Trophoblast cell (in vitro differentiated cells and primary cell): ENCODE data around the gene TUBGCP3.
"Not testable (repeated sequence)": the region's sequence is repeated elsewhere in the genome, so short reads cannot be mapped to it uniquely, and the experiment has no call there.

ENCODE experiments used
- DNase-seq, 2 donors: peaks; one replicate each; pipeline ENCODE4 v3.0.0-alpha.2; 2016
- H2AFZ ChIP-seq: 2 replicates; pipeline ENCODE4 v1.6.1; 2013; ENCODE audit warnings: low read length, moderate library complexity, mild to moderate bottlenecking; ENCODE audit not compliant: insufficient read depth, poor library complexity
- H2AK5ac ChIP-seq: 2 replicates; pipeline ENCODE4 v1.6.1; 2013; ENCODE audit warnings: mild to moderate bottlenecking, low read length
- H2BK120ac ChIP-seq: 2 replicates; pipeline ENCODE4 v1.6.1; 2013; ENCODE audit warnings: low read length, mild to moderate bottlenecking, moderate library complexity; ENCODE audit not compliant: insufficient read depth, poor library complexity
- H2BK12ac ChIP-seq: 2 replicates; pipeline ENCODE4 v1.6.1; 2013; ENCODE audit warnings: mild to moderate bottlenecking, low read length, moderate library complexity
- H2BK5ac ChIP-seq: 2 replicates; pipeline ENCODE4 v1.6.1; 2013; ENCODE audit warnings: low read length, low read depth, moderate library complexity, mild to moderate bottlenecking; ENCODE audit not compliant: poor library complexity
- H3K14ac ChIP-seq: 2 replicates; pipeline ENCODE4 v1.6.1; 2013; ENCODE audit warnings: mild to moderate bottlenecking, low read length
- H3K18ac ChIP-seq: 2 replicates; pipeline ENCODE4 v1.6.1; 2013; ENCODE audit warnings: mild to moderate bottlenecking, low read length
- H3K23ac ChIP-seq: 2 replicates; pipeline ENCODE4 v1.6.1; 2013; ENCODE audit warnings: low read length
- H3K27ac ChIP-seq: 2 replicates; pipeline ENCODE4 v1.5.1; 2013; ENCODE audit warnings: low read depth, mild to moderate bottlenecking, inconsistent platforms, low read length, moderate library complexity
- H3K27me3 ChIP-seq: 2 replicates; pipeline ENCODE4 v1.6.1; 2013; ENCODE audit warnings: inconsistent platforms, mild to moderate bottlenecking, low read length, moderate library complexity; ENCODE audit not compliant: insufficient read depth
- H3K36me3 ChIP-seq, 2 experiments: 1 replicate in 1 of 2; 2 replicates in 1 of 2; pipeline ENCODE4 v1.6.1; 2013; ENCODE audit warnings: low read length in 2 of 2, mild to moderate bottlenecking in 2 of 2, moderate library complexity in 1 of 2; ENCODE audit not compliant: insufficient read depth in 2 of 2, control insufficient read depth in 1 of 2
- H3K4ac ChIP-seq: 2 replicates; pipeline ENCODE4 v1.6.1; 2013; ENCODE audit warnings: low read depth, mild to moderate bottlenecking, low read length, moderate library complexity
- H3K4me1 ChIP-seq, 2 experiments: 1 replicate in 1 of 2; 2 replicates in 1 of 2; pipeline ENCODE4 v1.6.1; 2013; ENCODE audit warnings: low read length in 2 of 2, mild to moderate bottlenecking in 2 of 2, moderate library complexity in 1 of 2; ENCODE audit not compliant: insufficient read depth in 2 of 2, control insufficient read depth in 1 of 2
- H3K4me2 ChIP-seq: 2 replicates; pipeline ENCODE4 v1.6.1; 2013; ENCODE audit warnings: inconsistent platforms, mild to moderate bottlenecking, low read length, moderate library complexity
- H3K4me3 ChIP-seq: 2 replicates; pipeline ENCODE4 v1.5.1; 2013; ENCODE audit warnings: mild to moderate bottlenecking, low read depth, low read length, inconsistent platforms
- H3K79me1 ChIP-seq: one replicate; pipeline ENCODE4 v1.6.1; 2013; ENCODE audit warnings: low read length
- H3K79me2 ChIP-seq: 2 replicates; pipeline ENCODE4 v1.6.1; 2013; ENCODE audit warnings: low read length, mild to moderate bottlenecking; ENCODE audit not compliant: control insufficient read depth, insufficient read depth, poor library complexity
- H3K9ac ChIP-seq: 2 replicates; pipeline ENCODE4 v1.6.1; 2013; ENCODE audit warnings: mild to moderate bottlenecking, low read length
- H3K9me3 ChIP-seq: 2 replicates; pipeline ENCODE4 v1.6.1; 2013; ENCODE audit warnings: low read depth, mild to moderate bottlenecking, control low read depth, inconsistent platforms, low read length; ENCODE audit not compliant: insufficient read depth
- H4K12ac ChIP-seq: 2 replicates; pipeline ENCODE4 v1.6.1; 2013; ENCODE audit warnings: low read depth, mild to moderate bottlenecking, low read length, moderate library complexity
- H4K8ac ChIP-seq: 2 replicates; pipeline ENCODE4 v1.6.1; 2013; ENCODE audit warnings: low read depth, mild to moderate bottlenecking, low read length, moderate library complexity
- H4K91ac ChIP-seq: one replicate; pipeline ENCODE4 v1.6.1; 2013; ENCODE audit warnings: low read depth, mild to moderate bottlenecking, low read length, moderate library complexity
- WGBS: extraction: QIAGEN DNeasy Blood & Tissue Kit; methylation state at CpG from one replicate; pipeline ENCODE4 v1.1.7; 2013; ENCODE audit warnings: missing lambda C conversion rate; ENCODE audit not compliant: insufficient read length, insufficient coverage; ENCODE audit errors: extremely low coverage; 5-methylcytosine and 5-hydroxymethylcytosine counted together

Gene TUBGCP3

DNA sequence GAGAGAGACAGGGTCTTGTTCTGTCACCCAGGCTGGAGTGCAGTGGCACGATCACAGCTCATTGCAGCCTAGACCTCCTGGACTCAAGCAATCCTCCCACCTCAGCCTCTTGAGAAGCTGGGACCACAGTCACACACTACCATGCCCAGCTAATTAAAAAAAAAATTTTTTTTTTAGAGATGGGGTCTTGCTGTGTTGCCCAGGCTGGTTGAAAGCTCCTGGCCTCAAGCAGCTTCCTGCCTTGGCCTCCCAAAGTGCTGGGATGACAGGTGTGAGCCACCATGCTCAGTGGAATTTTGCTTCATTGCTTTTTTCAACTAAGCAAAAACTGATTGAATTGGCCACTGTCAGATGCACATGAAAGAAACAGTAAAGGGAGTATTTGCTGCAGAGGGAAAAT is 39.7 kb upstream of the TUBGCP3 start:
- H3K4ac ChIP-seq, H3K27ac ChIP-seq, H2BK12ac ChIP-seq, H2AK5ac ChIP-seq, DNase-seq, H2BK120ac ChIP-seq, H3K14ac ChIP-seq, H4K91ac ChIP-seq, H3K4me3 ChIP-seq, H3K4me2 ChIP-seq, H3K18ac ChIP-seq, H3K27me3 ChIP-seq, H2BK5ac ChIP-seq, H3K9ac ChIP-seq, H3K9me3 ChIP-seq, H3K36me3 ChIP-seq, H2AFZ ChIP-seq, H3K23ac ChIP-seq, H4K12ac ChIP-seq, H3K79me1 ChIP-seq, H3K79me2 ChIP-seq, H4K8ac ChIP-seq, H3K4me1 ChIP-seq: not testable (repeated sequence)
- WGBS = no CpG with 5 or more reads among the region's 1 CpG

DNA sequence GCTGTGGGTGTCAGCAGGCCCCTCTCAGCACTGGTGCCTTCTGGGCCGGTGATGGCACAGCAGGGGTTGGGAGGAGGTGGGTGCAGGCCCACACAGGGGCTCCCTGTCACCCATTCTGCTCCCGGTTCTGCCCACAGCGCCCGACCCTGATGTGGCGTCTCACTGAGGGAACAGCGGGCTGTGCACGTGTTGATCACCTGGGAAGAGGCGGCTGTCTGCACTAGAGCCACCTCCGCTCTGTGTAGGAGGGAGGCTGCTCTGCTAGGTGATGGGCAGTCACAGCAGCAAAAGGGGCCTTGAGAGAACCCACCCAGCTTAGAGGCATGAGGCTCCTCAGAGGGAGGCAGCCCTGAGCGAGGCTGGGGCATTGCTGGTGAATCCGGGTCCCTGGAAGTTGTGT is 39.2 kb upstream of the TUBGCP3 start:
- no peak overlapping the region for H3K4me3 ChIP-seq
- H3K14ac ChIP-seq = no peak overlapping the region
- H3K4ac ChIP-seq = no peak overlapping the region
- no peaks in the 10 kb centered on the region for H3K79me1 ChIP-seq
- H2AK5ac ChIP-seq = no peak overlapping the region
- H3K18ac ChIP-seq = no peak overlapping the region
- no peaks in the 10 kb centered on the region for H3K4me1 ChIP-seq
- H2BK12ac ChIP-seq = no peak overlapping the region
- H3K27ac ChIP-seq = no peak overlapping the region
- H3K9me3 ChIP-seq = peaks cover 2% of the 10 kb centered on the region
- H2AFZ ChIP-seq = no peak overlapping the region
- no peak for DNase-seq
- no peak overlapping the region for H4K8ac ChIP-seq
- no peaks in the 10 kb centered on the region for H3K79me2 ChIP-seq
- no CpG with 5 or more reads among the region's 11 CpGs for WGBS
- H3K9ac ChIP-seq = no peak overlapping the region
- H2BK120ac ChIP-seq = no peak overlapping the region
- no peak overlapping the region for H3K23ac ChIP-seq
- H2BK5ac ChIP-seq = no peak overlapping the region
- H4K91ac ChIP-seq = no peak overlapping the region
- H4K12ac ChIP-seq = no peak overlapping the region
- no peaks in the 10 kb centered on the region for H3K36me3 ChIP-seq
- no peaks in the 10 kb centered on the region for H3K27me3 ChIP-seq
- no peak overlapping the region for H3K4me2 ChIP-seq

GRCh38 chr13:112626761-112627160 is 38.8 kb upstream of the TUBGCP3 start:
- Histone ChIP-seq H3K4me3 (no peak overlapping the region), H3K14ac (no peak overlapping the region), H4K8ac (no peak overlapping the region), H3K9me3 (peaks cover 2% of the 10 kb centered on the region), H3K36me3 (no peaks in the 10 kb centered on the region), H3K23ac (no peak overlapping the region), H2BK120ac (no peak overlapping the region), H3K18ac (no peak overlapping the region), H4K91ac (no peak overlapping the region), H2BK5ac (no peak overlapping the region), H3K4me1 (no peaks in the 10 kb centered on the region), H3K9ac (no peak overlapping the region), H2AFZ (no peak overlapping the region), H3K4ac (no peak overlapping the region), H4K12ac (no peak overlapping the region), H3K27ac (no peak overlapping the region), H3K79me1 (no peaks in the 10 kb centered on the region), H3K27me3 (no peaks in the 10 kb centered on the region), H2BK12ac (no peak overlapping the region), H3K4me2 (no peak overlapping the region), H3K79me2 (no peaks in the 10 kb centered on the region), H2AK5ac (no peak overlapping the region)
- DNase-seq = no peak
- WGBS = no CpG with 5 or more reads among the region's 10 CpGs

- no peak overlapping the region for H3K4me3 ChIP-seq
- no peak overlapping the region for H2AK5ac ChIP-seq
- H3K79me1 ChIP-seq = no peaks in the 10 kb centered on the region
- no peak overlapping the region for H3K23ac ChIP-seq
- no peak overlapping the region for H3K27ac ChIP-seq
- H4K91ac ChIP-seq = no peak overlapping the region
- no peak overlapping the region for H3K4me2 ChIP-seq
- H2BK120ac ChIP-seq = no peak overlapping the region
- H3K4ac ChIP-seq = no peak overlapping the region
- H3K36me3 ChIP-seq = no peaks in the 10 kb centered on the region
- no peak overlapping the region for H3K9ac ChIP-seq
- no peak overlapping the region for H3K18ac ChIP-seq
- H3K27me3 ChIP-seq = no peaks in the 10 kb centered on the region
- DNase-seq = no peak
- no peak overlapping the region for H4K8ac ChIP-seq
- H2BK12ac ChIP-seq = no peak overlapping the region
- H4K12ac ChIP-seq = no peak overlapping the region
- peaks cover 2% of the 10 kb centered on the region for H3K9me3 ChIP-seq
- H3K4me1 ChIP-seq = no peaks in the 10 kb centered on the region
- no CpG with 5 or more reads among the region's 8 CpGs for WGBS
- H3K14ac ChIP-seq = no peak overlapping the region
- H2AFZ ChIP-seq = no peak overlapping the region
- no peaks in the 10 kb centered on the region for H3K79me2 ChIP-seq
- no peak overlapping the region for H2BK5ac ChIP-seq
Observed at GRCh38 chr13:112626124-112626523, 38.2 kb upstream of the TUBGCP3 start.
